IMR-90 (cell line): ENCODE data around the gene FES. TPM values are rescaled to one million over a fixed set of nuclear protein-coding genes. Genes with fewer than 3 reads are reported as not detected.

Experiments
- ATAC-seq: fragments of 200-7000 bp; cut with Tn5 transposase; 2 replicates; pipeline ENCODE4 v1.9.1; 2020; ENCODE audit warnings: low read depth, mild to moderate bottlenecking, moderate library complexity
- BruUV-seq: library from RNA; stranded (reverse); fragments of 400-500 nt; replicated peaks from 2 replicates; lab custom pipeline; 2021; lab: Mats Ljungman, UMichigan
- CTCF ChIA-PET: fragments of 300-600 bp; formaldehyde crosslinking; extraction: SDS; loops from one replicate; lab custom pipeline; 2021; ENCODE audit warnings: antibody characterized with exemption; lab: Yijun Ruan, JAX
- POLR2A ChIA-PET: fragments of 300-600 bp; sonication (Branson Sonifier 250); formaldehyde crosslinking; loops from one replicate; lab custom pipeline; 2022; ENCODE audit warnings: antibody characterized with exemption; ENCODE audit not compliant: unreplicated experiment; lab: Charles Lee
- DNase-seq: peaks from one replicate; pipeline ENCODE4 v3.0.0; 2013
- H2AFZ ChIP-seq: replicated peaks from 2 replicates; pipeline ENCODE3; 2013; ENCODE audit warnings: low read length, mild to moderate bottlenecking; ENCODE audit not compliant: poor library complexity
- H2AK5ac ChIP-seq: 2 replicates; pipeline ENCODE4 v1.6.1; 2013; ENCODE audit warnings: low read depth, low read length, inconsistent platforms
- H2AK9ac ChIP-seq: replicated peaks from 2 replicates; pipeline ENCODE3; 2013; ENCODE audit warnings: mild to moderate bottlenecking, low read depth, low read length, moderate library complexity; ENCODE audit not compliant: poor library complexity
- H2BK120ac ChIP-seq: 2 replicates; pipeline ENCODE4 v1.6.1; 2013; ENCODE audit warnings: low read depth, low read length, inconsistent platforms
- H2BK15ac ChIP-seq: 3 replicates; pipeline ENCODE4 v1.6.1; 2013; ENCODE audit warnings: low read depth, low read length, inconsistent platforms
- H2BK20ac ChIP-seq: 2 replicates; pipeline ENCODE4 v1.6.1; 2013; ENCODE audit warnings: low read depth, mild to moderate bottlenecking, inconsistent platforms, low read length, moderate library complexity
- H2BK5ac ChIP-seq: 2 replicates; pipeline ENCODE4 v1.6.1; 2013; ENCODE audit warnings: mild to moderate bottlenecking, low read depth, low read length, inconsistent platforms; ENCODE audit not compliant: poor library complexity, severe bottlenecking
- H3K14ac ChIP-seq: replicated peaks from 2 replicates; pipeline ENCODE4 v1.6.1; 2013; ENCODE audit warnings: low read depth, low read length, inconsistent platforms
- H3K18ac ChIP-seq: 2 replicates; pipeline ENCODE4 v1.6.1; 2013; ENCODE audit warnings: low read depth, low read length, control low read depth
- H3K23ac ChIP-seq: 2 replicates; pipeline ENCODE4 v1.6.1; 2013; ENCODE audit warnings: low read depth, low read length, inconsistent platforms
- H3K27ac ChIP-seq: 2 replicates; pipeline ENCODE4 v1.5.1; 2013; ENCODE audit warnings: mild to moderate bottlenecking, control low read depth, low read length; ENCODE audit not compliant: insufficient read depth
- H3K27me3 ChIP-seq: 2 replicates; pipeline ENCODE4 v1.6.1; 2013; ENCODE audit warnings: low read length; ENCODE audit not compliant: control insufficient read depth, insufficient read depth
- H3K36me3 ChIP-seq: 2 replicates; pipeline ENCODE4 v1.6.1; 2013; ENCODE audit warnings: low read length, mixed read lengths; ENCODE audit not compliant: control insufficient read depth, insufficient read depth
- H3K4ac ChIP-seq: 2 replicates; pipeline ENCODE4 v1.6.1; 2013; ENCODE audit warnings: low read depth, low read length, inconsistent platforms
- H3K4me1 ChIP-seq: 2 replicates; pipeline ENCODE4 v1.6.1; 2013; ENCODE audit warnings: low read length, mixed read lengths; ENCODE audit not compliant: control insufficient read depth, insufficient read depth
- H3K4me2 ChIP-seq: 2 replicates; pipeline ENCODE4 v1.6.1; 2013; ENCODE audit warnings: low read depth, mild to moderate bottlenecking, control low read depth, low read length, moderate library complexity
- H3K4me3 ChIP-seq: 2 replicates; pipeline ENCODE4 v1.5.1; 2013; ENCODE audit warnings: low read depth, mild to moderate bottlenecking, control low read depth, low read length, moderate library complexity; ENCODE audit not compliant: insufficient read depth
- H3K56ac ChIP-seq: 2 replicates; pipeline ENCODE4 v1.6.1; 2013; ENCODE audit warnings: low read length, inconsistent platforms; ENCODE audit not compliant: insufficient read depth; ENCODE audit errors: extremely low read depth
- H3K79me1 ChIP-seq, 2 experiments: 2 replicates each; pipeline ENCODE4 v1.6.1; 2013; ENCODE audit warnings: low read length in 2 of 2, inconsistent platforms in 1 of 2, low read depth in 1 of 2
- H3K9ac ChIP-seq: 2 replicates; pipeline ENCODE4 v1.6.1; 2013; ENCODE audit warnings: low read depth, low read length, control low read depth
- H3K9me1 ChIP-seq: 2 replicates; pipeline ENCODE4 v1.6.1; 2013; ENCODE audit warnings: low read length, inconsistent platforms; ENCODE audit not compliant: insufficient read depth
- H3K9me3 ChIP-seq: 2 replicates; pipeline ENCODE4 v1.6.1; 2013; ENCODE audit warnings: low read length; ENCODE audit not compliant: control insufficient read depth, insufficient read depth
- H4K20me1 ChIP-seq: 2 replicates; pipeline ENCODE4 v1.6.1; 2013; ENCODE audit warnings: low read length, inconsistent platforms; ENCODE audit not compliant: insufficient read depth
- H4K5ac ChIP-seq: 2 replicates; pipeline ENCODE4 v1.6.1; 2013; ENCODE audit warnings: mild to moderate bottlenecking, low read depth, low read length, control low read depth
- H4K8ac ChIP-seq, 2 experiments: 2 replicates each; pipeline ENCODE4 v1.6.1; 2013; ENCODE audit warnings: low read depth in 2 of 2, low read length in 2 of 2, control low read depth in 1 of 2, inconsistent platforms in 1 of 2
- H4K91ac ChIP-seq: 2 replicates; pipeline ENCODE4 v1.6.1; 2013; ENCODE audit warnings: low read depth, low read length, inconsistent platforms; ENCODE audit not compliant: insufficient read depth
- CEBPB ChIP-seq: IDR thresholded peaks from 2 replicates; pipeline ENCODE4 v1.6.1; 2012; ENCODE audit warnings: low read depth, low read length, improper control_type of control experiment
- CHD1 ChIP-seq: IDR thresholded peaks from 2 replicates; pipeline ENCODE4 v1.6.1; 2012; ENCODE audit warnings: low read depth, low read length, improper control_type of control experiment
- RAD21 ChIP-seq: IDR thresholded peaks from 2 replicates; pipeline ENCODE4 v1.6.1; 2012; ENCODE audit warnings: low read length, improper control_type of control experiment
- RCOR1 ChIP-seq: IDR thresholded peaks from 2 replicates; pipeline ENCODE4 v1.6.1; 2012; ENCODE audit warnings: mild to moderate bottlenecking, low read length, improper control_type of control experiment; ENCODE audit not compliant: insufficient replicate concordance
- RFX5 ChIP-seq: IDR thresholded peaks from 2 replicates; pipeline ENCODE4 v1.8.0; 2012; ENCODE audit warnings: low read depth, mild to moderate bottlenecking, low read length, moderate library complexity
- SMC3 ChIP-seq: fragments of 150-350 bp; IDR thresholded peaks from 2 replicates; pipeline ENCODE4 v1.6.1; 2016; ENCODE audit warnings: low read depth, mild to moderate bottlenecking, antibody characterized with exemption, low read length, moderate library complexity
- WGBS, 2 experiments: methylation state at CpG; one replicate each; pipeline versions ENCODE4 v1.1.5 to v1.1.7; 2013; ENCODE audit warnings: missing lambda C conversion rate in 2 of 2; ENCODE audit not compliant: insufficient read length in 1 of 2; ENCODE audit errors: extremely low coverage in 2 of 2; 5-methylcytosine and 5-hydroxymethylcytosine counted together
- dilution Hi-C: fragments of 300-500 bp; cut with HindIII; formaldehyde crosslinking; loops from one replicate; pipeline ENCODE4 v1.14.3; 2018; ENCODE audit warnings: low sequenced_read_pairs; ENCODE audit not compliant: unreplicated experiment
- in situ Hi-C: fragments of 300-500 bp; cut with MboI; formaldehyde crosslinking; loops from 3 replicates; pipeline ENCODE4 v1.14.3; 2019; ENCODE audit warnings: low sequenced_read_pairs, inconsistent platforms, mixed read lengths
- intact Hi-C: fragments of 100-400 bp; cut with micrococcal nuclease; formaldehyde crosslinking; loops from 2 replicates; pipeline ENCODE4 v1.10.0; 2022
- polyA plus RNA-seq, 3 experiments: library from polyadenylated mRNA; depleted of rRNA; stranded (reverse); fragments of >200 nt; gene quantifications; 2 replicates each; pipeline ENCODE4 v1.2.3, GENCODE V29; 2012; ENCODE audit warnings: low replicate concordance in 1 of 3
- total RNA-seq: library from RNA; depleted of rRNA; stranded (reverse); fragments of >200 nt; gene quantifications from 2 replicates; pipeline ENCODE4 v1.2.3, GENCODE V29; 2012
- TF ChIP-seq, protein P1 (sequence below): fragments of 150-350 bp; IDR thresholded peaks from 2 replicates; pipeline ENCODE4 v1.6.1; 2016; ENCODE audit warnings: low read depth, mild to moderate bottlenecking, low read length, moderate library complexity, borderline replicate concordance
- TF ChIP-seq, protein P2 (sequence below): conservative IDR thresholded peaks from 2 replicates; pipeline ENCODE4 v1.5.1; 2012; ENCODE audit warnings: mild to moderate bottlenecking, low read depth, low read length, improper control_type of control experiment

Gene FES
- total and polyA plus RNA-seq, 2 of the 4 experiments (the other 2 are of a cell fraction) = 10.5 to 11.7 TPM

DNA sequence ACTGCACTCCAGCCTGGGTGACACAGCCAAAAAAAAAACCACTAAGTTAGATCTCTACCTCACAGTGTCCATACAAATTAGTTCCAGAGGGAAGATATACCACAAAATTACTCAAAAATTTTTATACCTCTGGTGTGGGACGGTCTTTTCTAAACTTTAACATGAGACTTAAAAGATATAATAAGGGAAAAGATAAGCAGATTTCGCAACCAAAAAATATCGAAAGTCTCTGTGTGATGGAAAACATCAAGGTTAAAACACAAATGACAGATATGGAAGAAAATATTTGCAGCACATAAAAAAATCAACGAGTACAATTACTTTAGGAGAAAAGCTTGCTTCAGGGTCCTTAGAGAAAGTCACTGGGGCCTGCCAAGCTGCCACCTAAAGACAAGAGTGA lies 37.6 kb downstream of the FES start:
- H3K9ac ChIP-seq = no peak overlapping the region
- BruUV-seq = no TSS peak
- H3K27ac ChIP-seq = no peak overlapping the region
- H3K4me3 ChIP-seq = no peak overlapping the region
- dilution Hi-C loops = no loop called here
- TF ChIP-seq, protein P1, sequence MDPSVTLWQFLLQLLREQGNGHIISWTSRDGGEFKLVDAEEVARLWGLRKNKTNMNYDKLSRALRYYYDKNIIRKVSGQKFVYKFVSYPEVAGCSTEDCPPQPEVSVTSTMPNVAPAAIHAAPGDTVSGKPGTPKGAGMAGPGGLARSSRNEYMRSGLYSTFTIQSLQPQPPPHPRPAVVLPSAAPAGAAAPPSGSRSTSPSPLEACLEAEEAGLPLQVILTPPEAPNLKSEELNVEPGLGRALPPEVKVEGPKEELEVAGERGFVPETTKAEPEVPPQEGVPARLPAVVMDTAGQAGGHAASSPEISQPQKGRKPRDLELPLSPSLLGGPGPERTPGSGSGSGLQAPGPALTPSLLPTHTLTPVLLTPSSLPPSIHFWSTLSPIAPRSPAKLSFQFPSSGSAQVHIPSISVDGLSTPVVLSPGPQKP = no peak
- TF ChIP-seq RFX5 = no peak
- no peak for TF ChIP-seq RAD21
- peak; percentile 55; the same call in 1 of the 2 replicates for TF ChIP-seq CEBPB
- no peak for TF ChIP-seq RCOR1
- no peak for TF ChIP-seq SMC3
- TF ChIP-seq, protein P2, sequence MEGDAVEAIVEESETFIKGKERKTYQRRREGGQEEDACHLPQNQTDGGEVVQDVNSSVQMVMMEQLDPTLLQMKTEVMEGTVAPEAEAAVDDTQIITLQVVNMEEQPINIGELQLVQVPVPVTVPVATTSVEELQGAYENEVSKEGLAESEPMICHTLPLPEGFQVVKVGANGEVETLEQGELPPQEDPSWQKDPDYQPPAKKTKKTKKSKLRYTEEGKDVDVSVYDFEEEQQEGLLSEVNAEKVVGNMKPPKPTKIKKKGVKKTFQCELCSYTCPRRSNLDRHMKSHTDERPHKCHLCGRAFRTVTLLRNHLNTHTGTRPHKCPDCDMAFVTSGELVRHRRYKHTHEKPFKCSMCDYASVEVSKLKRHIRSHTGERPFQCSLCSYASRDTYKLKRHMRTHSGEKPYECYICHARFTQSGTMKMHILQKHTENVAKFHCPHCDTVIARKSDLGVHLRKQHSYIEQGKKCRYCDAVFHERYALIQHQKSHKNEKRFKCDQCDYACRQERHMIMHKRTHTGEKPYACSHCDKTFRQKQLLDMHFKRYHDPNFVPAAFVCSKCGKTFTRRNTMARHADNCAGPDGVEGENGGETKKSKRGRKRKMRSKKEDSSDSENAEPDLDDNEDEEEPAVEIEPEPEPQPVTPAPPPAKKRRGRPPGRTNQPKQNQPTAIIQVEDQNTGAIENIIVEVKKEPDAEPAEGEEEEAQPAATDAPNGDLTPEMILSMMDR = no peak
- no peak for TF ChIP-seq CHD1
- H4K91ac ChIP-seq = no peak overlapping the region
- 83% methylated on average over 1 of the region's 4 CpGs; no CpG with 5 or more reads in 1 of the 2 experiments for WGBS, 2 experiments
- ChIA-PET POLR2A (no interaction called here), CTCF (no interaction called here)
- H2BK5ac ChIP-seq = no peak overlapping the region
- DNase-seq (no peak), ATAC-seq (no peak)
- H2AK5ac ChIP-seq = no peak overlapping the region
- no peak overlapping the region for H2BK20ac ChIP-seq
- no peaks in the 10 kb centered on the region for H3K27me3 ChIP-seq
- H2AK9ac ChIP-seq = no peak overlapping the region
- no peak overlapping the region for H2BK15ac ChIP-seq
- H3K9me3 ChIP-seq = no peaks in the 10 kb centered on the region
- no peak overlapping the region for H3K56ac ChIP-seq
- H3K18ac ChIP-seq = no peak overlapping the region
- no peaks in the 10 kb centered on the region for H4K20me1 ChIP-seq
- intact Hi-C loops = no loop called here
- H3K4me1 ChIP-seq = no peaks in the 10 kb centered on the region
- H3K4me2 ChIP-seq = no peak overlapping the region
- peaks cover 23% of the 10 kb centered on the region for H3K36me3 ChIP-seq
- H4K8ac ChIP-seq = no peak overlapping the region
- H3K23ac ChIP-seq = no peak overlapping the region
- no peak overlapping the region for H2AFZ ChIP-seq
- no peak overlapping the region for H2BK120ac ChIP-seq
- H3K4ac ChIP-seq = no peak overlapping the region
- no peak overlapping the region for H3K14ac ChIP-seq
- H4K5ac ChIP-seq = no peak overlapping the region
- in situ Hi-C loops = no loop called here
- H3K79me1 ChIP-seq = no peaks in the 10 kb centered on the region
- H3K9me1 ChIP-seq = no peaks in the 10 kb centered on the region
